AML-193 (cell line): ENCODE results near the gene SPN.
"Not testable (repeated sequence)": the region's sequence is repeated elsewhere in the genome, so short reads cannot be mapped to it uniquely, and the experiment has no call there.

ENCODE experiments used
- DNase-seq, 2 experiments: peaks; one replicate each; lab custom pipeline; 2025; lab: John Stamatoyannopoulos, UW

The SPN gene

DNA sequence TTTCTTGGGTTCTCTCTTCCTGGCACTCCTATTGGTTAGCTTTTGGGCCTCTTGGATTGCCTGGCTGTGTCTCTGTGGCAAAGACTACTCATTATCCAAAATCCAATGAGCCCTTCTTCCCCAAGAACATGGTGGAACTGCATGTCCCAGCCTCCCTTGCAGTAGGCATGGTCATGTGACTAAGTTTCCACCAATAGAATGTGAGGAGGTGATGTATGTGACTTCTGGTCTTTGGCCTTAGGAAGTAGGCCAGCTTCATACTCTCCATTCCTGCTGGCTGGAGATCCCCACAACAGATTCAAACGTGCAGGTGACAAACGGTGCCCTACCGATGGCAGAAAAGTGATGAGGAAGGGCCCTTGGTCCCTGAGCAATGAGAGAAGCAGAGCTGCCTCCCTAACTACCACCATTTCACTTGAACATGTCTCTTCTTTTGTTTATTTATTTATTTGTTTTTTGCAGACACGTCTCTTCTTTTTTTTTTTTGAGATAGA, 17.3 kb upstream of the SPN start:
- DNase-seq, result peak; percentile 56

DNA sequence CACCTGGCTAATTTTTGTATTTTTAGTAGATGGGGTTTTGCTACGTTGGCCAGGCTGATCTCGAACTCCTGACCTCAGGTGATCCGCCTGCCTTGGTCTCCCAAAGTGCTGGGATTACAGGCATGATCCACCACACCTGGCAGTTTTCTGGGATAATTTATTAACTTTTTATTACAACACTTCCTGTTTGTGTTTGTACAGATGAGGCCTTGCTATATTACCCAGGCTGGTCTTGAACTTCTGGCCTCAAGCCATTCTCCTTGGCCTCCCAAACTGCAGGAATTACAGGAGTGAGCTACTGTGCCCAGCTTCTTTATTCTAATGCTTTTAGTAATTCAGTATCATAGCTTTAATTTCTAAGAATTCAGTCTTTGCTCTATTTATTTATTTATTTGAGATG, 16.1 kb upstream of the SPN start:
- no peak for DNase-seq

DNA sequence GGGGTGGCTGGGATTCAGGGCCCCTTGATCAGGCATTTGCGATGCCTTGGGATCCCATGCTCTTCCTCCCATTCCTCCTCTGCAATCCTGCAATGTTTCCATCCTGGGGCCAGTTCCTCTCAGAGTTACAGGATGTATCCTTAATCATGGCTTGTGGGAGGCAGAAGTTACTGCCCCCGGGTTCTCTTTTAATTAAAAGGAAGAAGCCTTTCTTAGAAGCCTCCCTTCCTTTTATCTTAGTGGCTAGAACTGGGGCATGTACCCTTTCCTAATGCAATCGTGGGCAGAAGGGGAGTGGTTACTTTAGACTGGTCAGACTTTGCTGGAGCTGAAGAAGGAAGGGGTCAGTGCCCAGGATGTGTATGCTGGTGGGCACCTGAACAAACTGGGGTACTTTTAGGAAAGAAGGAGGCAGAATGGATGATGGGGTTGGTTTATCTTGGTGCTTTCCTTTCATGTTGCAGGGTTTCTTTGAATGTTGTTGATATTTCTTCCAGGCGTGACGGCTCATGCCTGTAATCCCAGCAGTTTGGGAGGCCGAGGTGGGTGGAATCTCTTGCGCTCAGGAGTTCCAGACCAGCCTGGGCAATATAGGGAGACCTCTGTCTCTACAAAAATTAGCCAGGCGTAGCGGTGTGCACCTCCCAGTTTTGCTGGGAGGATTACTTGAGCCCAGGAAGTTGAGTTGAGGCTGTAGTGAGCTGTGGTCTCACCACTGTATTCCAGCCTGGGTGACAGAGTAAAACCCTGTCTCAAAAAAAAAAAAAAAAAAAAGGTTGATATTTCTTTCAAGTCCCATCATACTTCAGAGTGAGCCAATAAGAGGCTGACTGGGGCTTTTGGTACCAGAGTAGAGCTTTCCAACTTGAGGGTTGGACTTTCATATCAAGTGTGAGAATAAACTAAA, 13.2 kb upstream of the SPN start:
- peak; percentile 45 to 67 for DNase-seq

DNA sequence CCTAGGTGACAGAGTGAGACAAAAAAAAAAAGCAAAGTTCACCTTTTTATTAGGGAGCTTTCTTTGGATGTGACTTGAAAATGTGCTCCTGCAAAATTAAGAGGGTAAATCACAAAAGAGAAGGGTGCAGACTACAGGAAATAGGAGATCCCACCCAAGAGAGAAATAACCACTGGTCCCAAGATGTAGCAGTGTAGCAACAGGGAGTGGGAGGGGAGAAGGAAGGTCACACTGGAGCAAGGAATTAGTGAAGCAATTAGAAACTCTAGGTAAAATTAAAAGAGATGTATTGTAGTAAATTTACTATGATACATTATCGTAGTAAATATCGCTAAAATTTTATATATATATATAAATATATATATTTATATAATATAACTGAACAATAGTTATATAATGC, 12.3 kb upstream of the SPN start:
- DNase-seq, result no peak

DNA sequence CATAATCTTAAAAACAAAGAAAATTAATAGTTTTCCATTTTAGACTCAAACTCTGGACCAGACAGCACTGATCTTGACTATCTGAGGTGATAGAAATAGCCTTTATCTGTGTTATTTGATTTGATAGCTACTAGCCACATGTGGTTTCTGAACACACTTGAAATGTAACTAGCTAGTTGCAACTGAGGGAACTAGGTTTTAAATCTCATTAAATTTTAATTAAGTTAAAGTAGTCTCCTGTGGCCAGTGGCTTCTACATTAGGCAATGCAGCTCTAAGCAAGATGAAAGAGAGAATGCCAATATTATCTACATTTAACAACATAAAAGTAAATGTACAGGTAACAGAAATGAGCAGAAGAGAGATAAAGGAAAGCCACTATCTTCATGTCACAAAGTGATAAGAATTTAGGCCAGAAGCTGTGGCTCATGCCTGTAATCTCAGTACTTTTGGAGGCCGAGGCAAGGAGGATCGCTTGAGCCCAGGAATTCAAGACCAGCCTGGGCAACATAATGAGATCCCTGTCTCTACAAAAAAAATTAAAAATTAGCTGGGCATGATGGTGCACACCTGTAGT, 11.2 kb upstream of the SPN start:
- no peak for DNase-seq

DNA sequence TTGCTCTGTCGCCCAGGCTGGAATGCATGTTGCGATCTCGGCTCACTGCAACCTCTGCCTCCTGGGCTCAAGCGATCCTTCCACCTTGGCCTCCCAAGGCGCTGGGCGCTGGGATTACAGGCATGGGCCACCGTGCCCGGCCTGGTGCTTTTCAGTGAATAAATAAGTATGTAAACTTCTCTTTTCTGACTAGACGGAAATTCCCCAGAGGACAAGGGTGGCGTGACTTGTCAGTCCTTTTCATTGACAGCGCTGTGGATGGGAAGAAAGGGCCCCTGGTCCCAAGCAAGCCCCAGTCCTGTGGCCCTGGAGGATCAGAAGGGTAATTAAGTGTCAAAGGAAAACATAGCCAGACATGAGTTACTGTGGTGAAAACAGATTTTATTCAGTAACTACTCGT, 9.6 kb upstream of the SPN start:
- DNase-seq, result no peak

DNA sequence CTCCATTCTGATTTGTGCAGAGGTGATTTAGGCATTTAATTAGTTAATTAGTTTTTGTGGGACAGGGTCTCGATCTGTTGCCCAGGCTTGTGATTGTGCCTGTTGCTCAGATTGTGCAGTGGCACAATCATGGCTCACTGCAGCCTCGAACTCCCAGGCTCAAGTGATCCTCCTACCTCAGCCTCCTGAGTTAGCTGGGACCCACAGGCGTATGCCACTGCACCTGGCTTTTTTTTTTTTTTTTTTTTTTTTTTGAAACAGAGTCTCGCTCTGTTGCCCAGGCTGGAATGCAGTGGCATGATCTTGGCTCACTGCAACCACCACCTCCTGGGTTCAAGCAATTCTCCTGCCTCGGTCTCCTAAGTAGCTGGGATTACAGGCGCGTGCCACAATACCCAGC, 9.2 kb upstream of the SPN start:
- not testable (repeated sequence) for DNase-seq

DNA sequence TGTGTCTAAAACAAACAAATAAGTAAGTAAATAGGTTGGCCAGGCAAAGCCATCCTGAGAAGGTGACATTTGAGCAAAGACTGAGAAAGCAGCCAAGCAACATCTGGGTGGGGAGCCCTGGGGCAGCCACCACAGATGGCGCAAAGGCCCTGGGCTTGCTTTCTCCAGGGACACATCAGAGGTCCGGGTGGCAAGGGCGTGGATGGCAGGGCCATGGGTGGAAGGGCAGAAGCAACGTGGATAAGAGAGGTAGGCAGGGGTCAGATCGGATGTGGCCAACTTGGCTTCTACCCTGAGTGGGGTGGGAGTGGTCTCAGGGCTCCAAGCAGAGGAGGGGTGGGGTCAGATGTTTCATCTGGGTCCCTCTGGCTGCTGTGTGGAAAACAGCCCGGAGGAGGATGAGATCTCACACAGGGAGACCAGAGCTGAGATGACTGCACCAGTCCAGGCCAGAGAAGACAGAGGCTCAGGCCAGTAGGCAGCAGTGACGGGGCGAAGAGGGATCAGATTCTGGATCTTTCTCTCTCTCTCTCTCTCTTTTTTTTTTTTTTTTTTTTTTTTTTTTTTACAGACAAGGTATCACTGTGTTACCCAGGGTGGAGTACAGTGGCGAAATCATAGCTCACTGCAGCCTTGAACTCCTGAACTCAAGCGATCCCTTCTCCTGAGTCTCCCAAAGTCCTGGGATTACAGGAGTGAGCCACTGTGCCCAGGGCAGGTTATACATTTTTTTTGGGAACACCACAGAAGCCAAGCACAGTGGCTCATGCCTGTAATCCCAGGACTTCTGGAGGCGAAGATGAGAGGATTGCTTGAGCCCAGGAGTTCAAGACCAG, 6.1 kb upstream of the SPN start:
- DNase-seq, result no peak

DNA sequence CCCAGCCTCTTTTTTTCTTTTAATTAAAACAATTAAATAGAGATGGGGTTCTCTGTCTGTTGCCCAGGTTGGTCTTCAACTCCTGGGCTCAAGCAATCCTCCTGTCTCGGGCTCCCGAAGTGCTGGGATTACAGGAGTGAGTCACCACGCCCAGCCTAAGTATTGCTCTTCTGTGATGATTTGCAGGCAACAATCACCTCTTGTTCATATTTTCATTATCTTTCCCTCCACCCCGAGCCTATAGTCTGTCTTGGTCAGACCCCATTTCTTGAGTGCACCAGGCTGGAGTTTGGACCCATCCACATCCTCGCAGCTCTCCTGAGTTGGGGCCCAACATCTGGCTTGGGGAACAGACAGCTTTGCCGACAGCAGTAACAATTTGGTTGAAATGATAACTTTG, 4.3 kb upstream of the SPN start:
- no peak for DNase-seq

DNA sequence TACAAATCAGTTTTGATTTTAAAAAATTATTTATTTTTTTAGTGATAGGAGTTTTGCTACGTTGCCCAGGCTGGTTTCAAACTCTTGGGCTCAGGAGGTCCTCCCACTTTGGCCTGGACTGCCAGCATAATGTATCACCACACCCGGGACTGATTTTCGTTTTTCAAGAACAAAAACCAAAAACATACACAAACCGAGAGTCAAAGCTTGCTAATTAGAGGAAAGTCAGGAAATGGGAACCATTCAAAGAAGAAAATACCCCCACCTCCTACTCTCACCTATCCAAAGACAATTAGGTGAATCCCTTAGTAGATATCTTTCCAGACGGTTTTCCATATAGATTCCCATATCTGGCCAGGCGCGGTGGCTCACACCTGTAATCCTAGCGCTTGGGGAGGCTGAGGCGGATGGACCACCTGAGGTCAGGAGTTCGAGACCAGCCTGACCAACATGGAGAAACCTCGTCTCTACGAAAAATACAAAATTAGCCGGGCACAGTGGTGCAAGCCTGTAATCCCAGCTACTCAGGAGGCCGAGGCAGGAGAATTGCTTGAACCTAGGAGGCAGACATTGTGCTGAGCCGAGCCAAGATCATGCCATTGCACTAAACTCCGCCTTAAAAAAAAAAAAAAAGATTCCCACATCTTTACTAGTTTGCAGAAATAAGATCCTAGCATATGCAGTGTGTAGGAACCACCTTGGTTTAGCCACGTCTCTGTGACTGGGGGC, 883 bp upstream of the SPN start:
- no peak for DNase-seq

DNA sequence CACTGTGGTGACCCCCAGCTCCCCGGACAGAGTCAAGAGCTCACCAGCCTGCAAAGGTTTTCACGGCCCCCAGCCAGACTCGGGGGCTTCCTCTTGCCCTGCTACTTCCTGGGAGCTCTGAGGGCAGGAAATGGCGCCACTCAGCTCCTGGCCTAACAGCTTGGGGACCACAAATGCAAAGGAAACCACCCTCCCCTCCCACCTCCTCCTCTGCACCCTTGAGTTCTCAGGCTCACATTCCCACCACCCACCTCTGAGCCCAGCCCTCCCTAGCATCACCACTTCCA, 375 bp upstream of the SPN start:
- DNase-seq, result peak; percentile 85 to 86

DNA sequence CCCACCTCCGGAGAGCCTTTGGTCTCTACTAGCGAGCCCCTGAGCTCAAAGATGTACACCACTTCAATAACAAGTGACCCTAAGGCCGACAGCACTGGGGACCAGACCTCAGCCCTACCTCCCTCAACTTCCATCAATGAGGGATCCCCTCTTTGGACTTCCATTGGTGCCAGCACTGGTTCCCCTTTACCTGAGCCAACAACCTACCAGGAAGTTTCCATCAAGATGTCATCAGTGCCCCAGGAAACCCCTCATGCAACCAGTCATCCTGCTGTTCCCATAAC, 702 bp downstream of the SPN start:
- no peak for DNase-seq

DNA sequence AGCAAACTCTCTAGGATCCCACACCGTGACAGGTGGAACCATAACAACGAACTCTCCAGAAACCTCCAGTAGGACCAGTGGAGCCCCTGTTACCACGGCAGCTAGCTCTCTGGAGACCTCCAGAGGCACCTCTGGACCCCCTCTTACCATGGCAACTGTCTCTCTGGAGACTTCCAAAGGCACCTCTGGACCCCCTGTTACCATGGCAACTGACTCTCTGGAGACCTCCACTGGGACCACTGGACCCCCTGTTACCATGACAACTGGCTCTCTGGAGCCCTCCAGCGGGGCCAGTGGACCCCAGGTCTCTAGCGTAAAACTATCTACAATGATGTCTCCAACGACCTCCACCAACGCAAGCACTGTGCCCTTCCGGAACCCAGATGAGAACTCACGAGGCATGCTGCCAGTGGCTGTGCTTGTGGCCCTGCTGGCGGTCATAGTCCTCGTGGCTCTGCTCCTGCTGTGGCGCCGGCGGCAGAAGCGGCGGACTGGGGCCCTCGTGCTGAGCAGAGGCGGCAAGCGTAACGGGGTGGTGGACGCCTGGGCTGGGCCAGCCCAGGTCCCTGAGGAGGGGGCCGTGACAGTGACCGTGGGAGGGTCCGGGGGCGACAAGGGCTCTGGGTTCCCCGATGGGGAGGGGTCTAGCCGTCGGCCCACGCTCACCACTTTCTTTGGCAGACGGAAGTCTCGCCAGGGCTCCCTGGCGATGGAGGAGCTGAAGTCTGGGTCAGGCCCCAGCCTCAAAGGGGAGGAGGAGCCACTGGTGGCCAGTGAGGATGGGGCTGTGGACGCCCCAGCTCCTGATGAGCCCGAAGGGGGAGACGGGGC, 1.3 kb downstream of the SPN start:
- DNase-seq, result peak in 1 of 2 experiments; percentile 16

DNA sequence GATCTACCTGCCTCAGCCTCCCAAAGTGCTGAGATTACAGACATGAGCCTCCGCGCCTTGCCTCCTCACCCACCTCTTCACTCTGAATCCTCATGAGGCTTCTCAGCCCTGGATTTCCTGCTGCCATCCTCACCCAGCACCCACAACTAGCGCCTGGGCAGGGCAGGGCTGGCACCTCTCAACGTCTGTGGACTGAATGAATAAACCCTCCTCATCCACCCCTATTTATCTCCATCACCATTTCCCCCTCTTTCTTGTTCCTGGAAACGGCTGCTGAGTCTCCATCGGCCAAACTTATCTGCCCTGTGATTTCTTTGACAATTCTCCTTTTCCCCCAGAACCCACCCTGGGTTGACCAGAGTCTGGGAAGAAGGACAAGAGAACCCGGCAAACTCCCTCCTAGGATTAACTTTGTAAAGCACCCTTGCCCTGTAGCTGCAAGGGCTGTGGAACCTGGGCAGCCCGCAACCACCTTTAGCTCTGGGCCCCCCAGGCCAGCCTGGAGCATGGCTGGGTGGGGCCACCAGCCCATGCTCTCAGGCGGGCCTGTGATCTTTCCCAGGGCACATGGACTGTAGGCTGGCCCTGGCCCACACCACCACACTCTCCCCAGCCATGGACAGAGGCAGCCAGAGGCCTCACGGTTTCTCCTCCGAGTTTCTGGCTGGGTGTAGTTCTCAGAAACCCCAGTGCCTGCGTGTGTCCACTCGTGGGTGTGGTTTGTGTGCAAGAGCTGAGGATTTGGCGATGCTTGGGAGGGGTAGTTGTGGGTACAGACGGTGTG, 2.4 kb downstream of the SPN start:
- DNase-seq, result no peak

DNA sequence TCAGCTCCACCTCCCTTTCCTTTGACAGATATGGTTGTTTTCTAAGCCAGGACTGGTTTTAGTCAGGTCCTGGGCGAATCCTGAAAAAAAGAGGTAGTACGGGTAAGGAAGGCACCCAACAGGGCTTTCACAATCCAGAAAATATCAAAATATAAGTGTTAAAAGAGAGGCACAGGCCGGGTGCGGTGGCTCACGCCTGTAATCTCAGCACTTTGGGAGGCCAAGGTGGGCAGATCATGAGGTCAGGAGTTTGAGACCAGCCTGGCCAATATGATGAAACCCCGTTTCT, 4.2 kb downstream of the SPN start:
- not testable (repeated sequence) for DNase-seq

DNA sequence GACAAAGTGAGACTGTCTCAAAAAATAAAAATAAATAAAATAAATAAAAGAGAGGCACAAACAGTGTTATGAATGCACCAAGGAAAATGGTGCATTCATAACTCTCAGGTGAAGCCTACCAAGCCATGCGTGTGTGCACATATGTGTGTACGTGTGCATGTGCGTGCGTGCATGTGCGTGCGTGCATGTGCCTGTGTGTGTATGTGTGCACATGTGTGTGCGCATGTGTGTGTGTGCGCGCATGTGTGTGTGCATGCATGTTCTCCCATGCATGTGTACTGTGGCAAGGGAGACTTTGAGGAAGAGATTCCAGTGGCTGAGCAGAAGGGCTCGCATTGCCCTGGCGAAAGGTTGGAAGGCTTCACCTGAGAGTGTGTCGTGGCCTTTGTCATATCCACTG, 4.7 kb downstream of the SPN start:
- DNase-seq, result no peak

DNA sequence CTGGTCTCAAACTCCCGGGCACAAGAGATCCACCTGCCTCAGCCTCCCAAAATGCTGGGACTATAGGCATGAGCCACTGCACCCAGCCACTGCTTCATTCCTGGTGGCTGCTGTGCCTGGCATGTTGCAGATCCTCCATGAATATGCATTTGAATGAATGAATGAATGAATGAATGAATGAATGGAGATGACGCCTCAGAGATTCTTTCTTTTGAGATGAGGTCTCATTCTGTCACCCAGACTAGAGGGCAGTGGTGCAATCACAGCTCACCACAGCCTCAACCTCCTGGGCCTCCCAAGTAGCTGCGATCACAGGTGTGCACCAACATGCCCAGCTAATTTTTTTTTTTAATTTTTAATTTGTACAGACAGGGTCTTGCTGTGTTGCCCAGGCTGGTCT, 5.2 kb downstream of the SPN start:
- DNase-seq, result no peak

DNA sequence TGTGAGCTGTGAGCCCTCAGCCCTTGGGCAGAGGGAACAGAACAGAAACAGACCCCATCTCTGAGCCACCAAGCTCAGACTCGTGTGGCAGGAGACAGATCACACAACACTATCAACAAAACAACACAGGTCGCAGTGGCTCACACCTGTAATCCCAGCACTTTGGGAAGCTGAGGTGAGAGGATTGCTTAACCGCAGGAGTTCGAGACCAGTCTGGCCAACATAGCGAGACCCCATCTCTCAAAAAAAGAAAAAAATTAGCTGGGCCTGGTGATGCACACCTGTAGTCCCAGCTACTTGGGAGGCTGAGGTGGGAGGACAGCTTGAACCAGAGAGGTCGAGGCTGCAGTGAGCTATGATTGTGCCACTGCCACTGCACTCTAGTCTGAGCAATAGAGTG, 10.5 kb downstream of the SPN start:
- DNase-seq, result no peak

DNA sequence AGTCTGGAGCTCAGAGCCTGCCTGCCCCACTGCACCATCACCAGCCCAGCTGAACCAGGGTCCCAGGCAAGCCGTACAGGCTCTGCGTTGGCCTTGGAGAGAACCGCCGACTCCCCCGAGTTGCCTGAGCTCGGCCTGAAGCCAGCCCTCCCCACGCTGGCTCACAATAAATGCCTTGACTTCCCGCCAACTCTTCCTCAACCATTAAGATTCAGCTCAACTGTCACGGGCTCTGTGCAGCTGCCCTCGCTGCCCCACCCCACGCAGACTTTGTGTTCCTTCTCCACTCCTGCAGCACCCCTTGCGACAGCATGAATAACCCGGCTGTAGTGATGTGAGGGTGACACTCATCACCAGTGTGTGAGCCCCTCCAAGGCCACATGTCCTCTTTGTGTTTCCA, 11.1 kb downstream of the SPN start:
- peak; percentile 82 to 85 for DNase-seq

DNA sequence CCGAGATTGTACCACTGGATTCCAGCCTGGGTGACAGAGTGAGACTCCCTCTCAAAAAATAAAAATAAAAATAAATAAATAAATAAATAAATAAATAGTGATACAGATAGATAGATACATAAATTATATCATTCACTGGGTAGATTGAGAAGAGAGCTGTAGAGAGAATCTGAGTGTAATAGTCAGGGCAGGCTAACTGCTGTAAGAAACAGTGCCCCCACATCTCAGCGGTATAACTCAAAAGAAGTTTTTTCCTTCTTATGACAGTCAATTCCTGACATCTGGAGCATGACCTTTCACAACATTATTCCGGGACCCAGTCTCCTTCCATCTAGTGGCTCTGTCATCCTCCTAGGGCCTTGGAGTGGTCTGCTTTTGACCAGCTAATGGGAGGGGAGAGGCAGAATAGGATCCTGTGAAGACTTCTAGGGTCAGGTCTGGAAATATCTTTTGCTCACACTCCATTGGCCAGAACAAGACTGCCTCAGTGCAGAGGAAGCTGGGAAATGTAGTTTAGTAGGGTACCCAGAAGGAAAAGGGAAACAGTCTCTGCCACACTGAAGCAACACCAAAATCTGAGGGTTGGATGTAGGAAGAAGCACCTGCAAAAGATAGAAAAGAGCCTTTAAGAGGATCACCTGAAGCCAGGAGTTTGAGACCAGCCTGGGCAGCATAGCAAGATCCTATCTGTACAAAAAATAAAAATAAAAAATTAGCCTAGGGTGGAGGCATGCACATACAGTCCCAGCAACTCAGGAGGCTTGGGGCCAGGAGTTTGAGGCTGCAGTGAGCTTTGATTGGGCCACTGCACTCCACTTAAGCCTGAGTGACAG, 13.0 kb downstream of the SPN start:
- peak; percentile 81 to 87 for DNase-seq
